HS-27A (cell line): ENCODE measurements around the gene SCUBE2.
"Not testable (repeated sequence)": the region's sequence is repeated elsewhere in the genome, so short reads cannot be mapped to it uniquely, and the experiment has no call there.

Experiments used
- DNase-seq: peaks from one replicate; pipeline ENCODE4 v3.0.0-alpha.2; 2012; ENCODE audit warnings: low read depth, missing footprints

SCUBE2 gene

GRCh38 chr11:9008011-9008550, 83.3 kb downstream of the SCUBE2 start:
- no peak for DNase-seq

- no peak for DNase-seq
Measured at GRCh38 chr11:9005087-9005486, 86.3 kb downstream of the SCUBE2 start.

DNA sequence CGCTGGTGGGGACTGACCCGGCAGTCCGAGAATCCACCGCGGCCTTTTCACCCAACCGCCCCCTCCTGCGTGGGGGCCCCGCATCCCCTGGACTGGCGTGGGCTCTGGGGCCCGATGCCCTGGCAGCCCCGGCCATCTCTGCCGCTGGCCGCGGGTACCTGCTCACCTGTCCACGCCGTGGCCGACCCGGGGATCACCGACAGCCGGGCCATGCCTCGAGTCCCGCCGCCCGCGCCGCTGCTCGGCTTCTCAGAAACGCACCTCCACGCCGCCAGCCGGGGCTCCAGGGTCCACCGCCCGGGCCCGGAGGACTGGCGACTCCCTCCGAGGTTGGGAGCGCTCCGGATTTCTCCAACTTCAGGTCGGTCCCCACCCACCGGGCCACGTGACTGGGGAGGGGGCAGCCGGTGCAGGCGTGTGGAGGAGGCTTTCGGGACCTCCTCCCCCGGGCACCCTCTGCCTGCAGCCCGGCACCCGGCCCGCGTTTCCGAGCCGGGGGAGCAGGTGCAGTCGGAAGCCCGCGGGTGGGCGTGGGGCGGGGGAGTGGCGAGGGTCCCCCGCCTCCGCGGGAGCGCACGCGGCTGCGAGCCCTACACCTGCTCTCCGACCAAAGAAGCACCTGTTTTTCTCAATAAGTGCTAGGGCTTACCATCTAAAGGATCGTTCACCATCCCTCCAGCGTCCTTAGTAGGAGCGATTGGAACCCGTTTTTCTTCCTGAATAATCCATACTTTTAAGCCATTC, 87.0 kb downstream of the SCUBE2 start:
- no peak for DNase-seq

DNA sequence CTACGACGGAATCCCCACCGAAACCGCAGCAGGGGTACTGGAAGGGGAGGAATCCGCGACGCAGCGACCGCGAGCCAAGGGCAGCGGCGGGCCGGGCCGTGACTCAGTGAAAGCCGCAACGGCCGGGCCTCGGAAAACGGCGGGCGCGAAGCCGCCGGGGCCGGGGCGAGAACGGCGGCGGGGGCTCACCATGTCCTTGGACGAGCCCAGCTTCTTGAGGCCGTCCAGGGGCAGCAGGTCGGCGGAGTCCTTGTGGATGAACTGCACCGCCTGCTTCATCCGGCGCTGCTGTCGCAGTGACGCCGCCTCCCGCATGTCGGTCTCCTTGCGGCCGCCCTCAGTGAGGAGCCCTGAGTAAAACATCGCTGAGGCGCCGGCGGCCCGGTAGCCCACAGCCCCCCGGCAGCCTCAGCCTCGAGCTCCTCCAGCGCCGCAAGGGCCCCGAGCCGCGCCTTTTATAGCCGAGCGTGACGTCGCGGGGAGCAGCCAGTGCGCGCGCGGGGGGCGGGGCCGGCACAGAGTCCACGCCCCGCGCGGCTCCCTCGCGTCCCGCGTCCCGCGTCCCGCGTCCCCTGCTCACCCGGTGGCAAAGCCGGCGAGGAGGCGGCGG, 87.7 kb downstream of the SCUBE2 start, which contains the start of gene NRIP3:
Gene NRIP3, minus strand, starts transcription at position 429 of the 610 bp plus-strand sequence. Its CDS starts 66 bp downstream, at position 363.
- DNase-seq, result peak; percentile 55

DNA sequence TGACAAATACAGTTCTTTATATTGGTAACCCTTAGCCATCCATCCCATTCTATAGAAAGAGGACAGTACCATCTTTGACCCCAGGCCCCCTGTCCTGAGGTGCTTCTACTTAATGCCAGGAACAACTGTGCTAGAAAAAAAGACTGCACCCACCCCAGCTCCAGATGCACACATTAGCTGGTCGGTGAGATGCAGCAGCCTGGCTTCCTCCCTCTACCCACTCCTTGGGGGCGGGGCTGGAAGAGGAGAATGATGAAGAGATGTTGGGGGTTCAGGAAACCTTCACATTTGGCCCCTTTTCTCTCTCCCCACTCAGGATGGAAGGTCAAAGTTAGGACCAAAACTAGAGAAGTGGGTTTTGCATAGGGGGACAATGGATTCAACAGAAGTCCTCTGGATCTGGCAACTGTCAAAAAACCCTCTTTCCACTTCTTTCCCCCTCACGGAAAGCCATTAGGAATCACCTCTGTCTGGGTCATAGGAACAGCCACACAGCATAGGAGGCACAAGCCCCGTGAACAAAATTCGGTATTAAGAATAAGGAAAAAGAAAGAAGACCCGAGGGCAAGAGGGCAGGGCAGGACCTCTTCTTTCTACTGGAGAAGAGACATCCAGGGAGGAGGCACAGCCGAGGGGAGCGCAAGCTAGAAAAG, 88.4 kb downstream of the SCUBE2 start:
- no peak for DNase-seq

- DNase-seq, result peak; percentile 59
Measured at GRCh38 chr11:9001736-9002135, 89.7 kb downstream of the SCUBE2 start.

- DNase-seq, result no peak
Measured at GRCh38 chr11:8998017-8998416, 93.4 kb downstream of the SCUBE2 start.

GRCh38 chr11:8997451-8997850, 93.9 kb downstream of the SCUBE2 start:
- no peak for DNase-seq

GRCh38 chr11:8989453-8989852, 101.9 kb downstream of the SCUBE2 start:
- DNase-seq, result peak; percentile 51

DNA sequence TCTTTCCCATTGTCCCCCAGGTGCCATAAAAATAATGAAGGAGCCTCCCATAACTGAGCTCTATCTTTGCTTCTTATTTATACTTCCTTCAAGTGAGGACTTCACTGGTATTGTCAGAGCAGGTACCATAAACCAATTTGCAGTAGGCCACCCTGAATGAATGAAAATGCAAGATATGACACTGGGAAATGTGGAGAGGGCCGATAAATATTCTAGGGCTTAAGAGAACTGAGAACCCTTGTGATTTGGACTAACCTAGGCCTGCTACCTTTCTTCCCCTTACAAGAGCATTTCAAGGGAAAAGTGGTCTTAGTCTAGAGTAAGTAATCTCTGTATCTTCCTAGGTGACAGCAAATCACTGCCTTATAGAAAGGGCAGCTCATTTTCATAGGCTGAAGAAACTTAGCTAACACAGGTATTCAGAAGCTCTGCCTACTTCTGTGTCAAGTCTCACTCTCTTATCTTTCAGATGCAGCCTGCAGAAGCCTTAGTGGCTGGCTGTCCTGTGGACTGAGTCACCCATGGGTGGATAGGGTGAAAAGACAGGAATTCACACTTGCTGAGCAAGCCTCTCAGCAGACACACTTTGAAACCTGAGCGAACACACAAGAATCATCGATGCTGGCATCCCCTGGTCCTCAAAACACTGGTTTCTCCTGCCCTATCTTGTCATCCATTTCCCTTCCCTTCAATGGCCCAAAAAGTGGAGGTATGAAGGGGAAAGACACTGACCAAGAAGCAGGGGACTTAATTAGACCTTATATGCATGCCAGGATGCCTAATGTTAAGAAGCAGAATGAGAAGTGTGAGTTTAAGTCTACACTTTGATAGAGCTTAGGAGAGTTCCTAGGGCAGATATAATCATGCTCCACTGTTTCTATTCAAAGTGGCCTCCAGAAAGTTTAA, 102.8 kb downstream of the SCUBE2 start:
- peak; percentile 43 for DNase-seq

GRCh38 chr11:8987446-8987845, 104.0 kb downstream of the SCUBE2 start:
- DNase-seq, result no peak

DNA sequence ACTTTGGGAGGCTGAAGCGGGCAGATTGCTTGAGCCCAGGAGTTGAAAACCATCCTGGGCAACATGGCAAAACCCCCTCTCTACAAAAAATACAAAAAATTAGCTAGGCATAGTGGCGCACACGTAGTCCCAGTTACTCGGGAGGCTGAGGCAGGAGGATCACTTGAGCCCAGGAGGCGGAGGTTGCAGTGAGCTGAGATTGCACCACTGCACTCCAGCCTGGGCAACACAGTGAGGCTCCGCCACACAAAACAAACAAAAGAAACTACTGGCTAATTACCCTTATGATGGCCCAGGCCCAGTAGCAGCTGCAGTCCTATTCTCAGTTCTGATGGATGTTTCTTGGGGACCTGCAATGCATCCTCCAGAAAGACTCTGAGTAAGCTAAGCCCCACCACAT, 104.6 kb downstream of the SCUBE2 start:
- DNase-seq, result not testable (repeated sequence)

- DNase-seq, result no peak
Measured at GRCh38 chr11:8985462-8985861, 105.9 kb downstream of the SCUBE2 start.

DNA sequence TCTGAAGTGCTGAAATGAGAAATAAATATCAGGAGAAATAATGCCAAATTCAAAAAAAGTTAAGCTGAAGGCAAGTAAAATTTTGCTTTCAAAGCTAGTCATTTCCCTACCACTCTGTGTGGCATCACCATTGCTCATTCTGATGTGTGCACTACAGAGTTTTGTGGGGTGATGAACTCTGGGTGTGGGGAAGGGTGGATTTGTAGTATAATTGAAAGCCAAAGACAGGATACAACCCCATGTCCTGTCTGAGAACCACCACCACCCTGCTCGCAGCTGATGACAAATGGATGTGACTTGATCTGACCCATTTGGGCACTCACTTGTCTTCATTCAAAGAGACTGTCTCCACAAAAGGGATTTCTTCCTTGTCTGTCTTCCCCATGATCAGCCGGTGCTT, 107.8 kb downstream of the SCUBE2 start:
- DNase-seq, result no peak

DNA sequence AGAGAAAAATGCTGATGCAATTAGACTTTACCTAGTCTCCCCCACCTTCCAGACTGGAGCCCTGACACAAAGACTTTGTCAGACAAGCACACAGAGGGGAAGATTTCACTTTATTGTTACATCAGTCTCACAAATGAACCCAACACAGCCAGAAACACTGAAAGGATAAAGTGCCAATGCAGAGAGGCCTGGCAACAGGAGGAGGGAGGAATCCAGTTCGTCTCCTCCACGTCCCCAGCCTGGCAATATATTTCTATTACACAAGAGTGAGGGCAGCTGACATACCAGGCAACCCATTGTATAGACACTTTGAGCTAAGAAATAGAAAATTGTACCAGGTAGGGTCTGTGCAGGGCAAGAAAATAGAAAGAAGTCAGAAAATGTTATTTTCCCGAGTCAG, 110.9 kb downstream of the SCUBE2 start:
- DNase-seq, result no peak

- DNase-seq, result not testable (repeated sequence)
Measured at GRCh38 chr11:8979365-8979764, 112.0 kb downstream of the SCUBE2 start.

GRCh38 chr11:8973121-8973520, 118.3 kb downstream of the SCUBE2 start:
- no peak for DNase-seq

- no peak for DNase-seq
Measured at GRCh38 chr11:8971924-8972316, 119.5 kb downstream of the SCUBE2 start.

DNA sequence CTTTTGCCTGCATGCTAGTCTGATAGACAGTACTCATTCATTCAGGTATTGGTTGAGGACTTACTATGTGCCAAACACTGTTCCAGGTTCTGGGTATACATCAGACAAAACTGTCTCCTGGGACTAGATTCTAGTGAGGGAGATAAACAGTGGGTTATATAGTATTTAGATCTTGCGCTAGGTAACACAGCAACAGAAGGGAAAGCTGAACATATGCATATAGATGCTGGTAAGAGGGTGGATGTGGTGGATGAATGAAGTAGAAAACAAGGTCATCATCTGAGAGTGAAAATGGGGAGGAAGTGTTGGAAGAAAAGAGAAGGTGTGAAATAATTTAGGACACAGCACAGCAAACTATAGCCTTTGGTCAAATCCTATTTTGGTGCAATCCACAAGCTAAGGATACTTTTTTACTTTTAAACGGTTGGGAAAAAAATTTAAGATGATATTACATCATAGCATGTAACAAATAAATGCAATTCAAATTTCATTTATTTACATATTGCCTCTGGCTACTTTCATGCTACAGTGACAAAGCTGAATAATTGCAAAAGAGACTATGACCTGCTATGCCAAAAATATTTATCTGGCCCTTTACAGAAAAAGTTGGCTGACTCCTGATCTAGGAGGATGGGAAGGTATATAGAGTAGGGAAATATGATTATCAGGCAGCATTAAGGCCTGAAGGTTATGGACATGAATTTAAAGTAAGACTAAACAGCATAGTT, 120.0 kb downstream of the SCUBE2 start:
- DNase-seq, result no peak
